Trophoblast cell (in vitro differentiated cells and primary cell): Measurements from ENCODE around the gene BICD1.

Experiments used
- DNase-seq, 2 donors: peaks; one replicate each; pipeline ENCODE4 v3.0.0-alpha.2; 2016
- H2AFZ ChIP-seq: 2 replicates; pipeline ENCODE4 v1.6.1; 2013; ENCODE audit warnings: low read length, moderate library complexity, mild to moderate bottlenecking; ENCODE audit not compliant: insufficient read depth, poor library complexity
- H2AK5ac ChIP-seq: 2 replicates; pipeline ENCODE4 v1.6.1; 2013; ENCODE audit warnings: mild to moderate bottlenecking, low read length
- H2BK120ac ChIP-seq: 2 replicates; pipeline ENCODE4 v1.6.1; 2013; ENCODE audit warnings: low read length, mild to moderate bottlenecking, moderate library complexity; ENCODE audit not compliant: insufficient read depth, poor library complexity
- H2BK12ac ChIP-seq: 2 replicates; pipeline ENCODE4 v1.6.1; 2013; ENCODE audit warnings: mild to moderate bottlenecking, low read length, moderate library complexity
- H2BK5ac ChIP-seq: 2 replicates; pipeline ENCODE4 v1.6.1; 2013; ENCODE audit warnings: low read length, low read depth, moderate library complexity, mild to moderate bottlenecking; ENCODE audit not compliant: poor library complexity
- H3K14ac ChIP-seq: 2 replicates; pipeline ENCODE4 v1.6.1; 2013; ENCODE audit warnings: mild to moderate bottlenecking, low read length
- H3K18ac ChIP-seq: 2 replicates; pipeline ENCODE4 v1.6.1; 2013; ENCODE audit warnings: mild to moderate bottlenecking, low read length
- H3K23ac ChIP-seq: 2 replicates; pipeline ENCODE4 v1.6.1; 2013; ENCODE audit warnings: low read length
- H3K27ac ChIP-seq: 2 replicates; pipeline ENCODE4 v1.5.1; 2013; ENCODE audit warnings: low read depth, mild to moderate bottlenecking, inconsistent platforms, low read length, moderate library complexity
- H3K27me3 ChIP-seq: 2 replicates; pipeline ENCODE4 v1.6.1; 2013; ENCODE audit warnings: inconsistent platforms, mild to moderate bottlenecking, low read length, moderate library complexity; ENCODE audit not compliant: insufficient read depth
- H3K36me3 ChIP-seq, 2 experiments: 1 replicate in 1 of 2; 2 replicates in 1 of 2; pipeline ENCODE4 v1.6.1; 2013; ENCODE audit warnings: low read length in 2 of 2, mild to moderate bottlenecking in 2 of 2, moderate library complexity in 1 of 2; ENCODE audit not compliant: insufficient read depth in 2 of 2, control insufficient read depth in 1 of 2
- H3K4ac ChIP-seq: 2 replicates; pipeline ENCODE4 v1.6.1; 2013; ENCODE audit warnings: low read depth, mild to moderate bottlenecking, low read length, moderate library complexity
- H3K4me1 ChIP-seq, 2 experiments: 1 replicate in 1 of 2; 2 replicates in 1 of 2; pipeline ENCODE4 v1.6.1; 2013; ENCODE audit warnings: low read length in 2 of 2, mild to moderate bottlenecking in 2 of 2, moderate library complexity in 1 of 2; ENCODE audit not compliant: insufficient read depth in 2 of 2, control insufficient read depth in 1 of 2
- H3K4me2 ChIP-seq: 2 replicates; pipeline ENCODE4 v1.6.1; 2013; ENCODE audit warnings: inconsistent platforms, mild to moderate bottlenecking, low read length, moderate library complexity
- H3K4me3 ChIP-seq: 2 replicates; pipeline ENCODE4 v1.5.1; 2013; ENCODE audit warnings: mild to moderate bottlenecking, low read depth, low read length, inconsistent platforms
- H3K79me1 ChIP-seq: one replicate; pipeline ENCODE4 v1.6.1; 2013; ENCODE audit warnings: low read length
- H3K79me2 ChIP-seq: 2 replicates; pipeline ENCODE4 v1.6.1; 2013; ENCODE audit warnings: low read length, mild to moderate bottlenecking; ENCODE audit not compliant: control insufficient read depth, insufficient read depth, poor library complexity
- H3K9ac ChIP-seq: 2 replicates; pipeline ENCODE4 v1.6.1; 2013; ENCODE audit warnings: mild to moderate bottlenecking, low read length
- H3K9me3 ChIP-seq: 2 replicates; pipeline ENCODE4 v1.6.1; 2013; ENCODE audit warnings: low read depth, mild to moderate bottlenecking, control low read depth, inconsistent platforms, low read length; ENCODE audit not compliant: insufficient read depth
- H4K12ac ChIP-seq: 2 replicates; pipeline ENCODE4 v1.6.1; 2013; ENCODE audit warnings: low read depth, mild to moderate bottlenecking, low read length, moderate library complexity
- H4K8ac ChIP-seq: 2 replicates; pipeline ENCODE4 v1.6.1; 2013; ENCODE audit warnings: low read depth, mild to moderate bottlenecking, low read length, moderate library complexity
- H4K91ac ChIP-seq: one replicate; pipeline ENCODE4 v1.6.1; 2013; ENCODE audit warnings: low read depth, mild to moderate bottlenecking, low read length, moderate library complexity
- WGBS: extraction: QIAGEN DNeasy Blood & Tissue Kit; methylation state at CpG from one replicate; pipeline ENCODE4 v1.1.7; 2013; ENCODE audit warnings: missing lambda C conversion rate; ENCODE audit not compliant: insufficient read length, insufficient coverage; ENCODE audit errors: extremely low coverage; 5-methylcytosine and 5-hydroxymethylcytosine counted together

The BICD1 gene

GRCh38 chr12:32205731-32206130 is 99.1 kb downstream of the BICD1 start:
- no peak overlapping the region for H2BK5ac ChIP-seq
- no peaks in the 10 kb centered on the region for H3K27me3 ChIP-seq
- H3K4ac ChIP-seq: no peak overlapping the region
- no peak overlapping the region for H3K18ac ChIP-seq
- H3K9me3 ChIP-seq: no peaks in the 10 kb centered on the region
- no peak overlapping the region for H3K14ac ChIP-seq
- DNase-seq: no peak
- no peak overlapping the region for H3K4me2 ChIP-seq
- H4K91ac ChIP-seq: no peak overlapping the region
- H2AFZ ChIP-seq: no peak overlapping the region
- no peak overlapping the region for H4K8ac ChIP-seq
- H2AK5ac ChIP-seq: no peak overlapping the region
- H3K4me3 ChIP-seq: no peak overlapping the region
- H3K9ac ChIP-seq: no peak overlapping the region
- no peak overlapping the region for H3K27ac ChIP-seq
- H3K79me2 ChIP-seq: no peaks in the 10 kb centered on the region
- no peaks in the 10 kb centered on the region for H3K79me1 ChIP-seq
- H3K23ac ChIP-seq: no peak overlapping the region
- no peaks in the 10 kb centered on the region for H3K36me3 ChIP-seq
- H2BK120ac ChIP-seq: no peak overlapping the region
- no peak overlapping the region for H4K12ac ChIP-seq
- no peaks in the 10 kb centered on the region for H3K4me1 ChIP-seq
- H2BK12ac ChIP-seq: no peak overlapping the region
- WGBS: no CpG with 5 or more reads among the region's 3 CpGs

DNA sequence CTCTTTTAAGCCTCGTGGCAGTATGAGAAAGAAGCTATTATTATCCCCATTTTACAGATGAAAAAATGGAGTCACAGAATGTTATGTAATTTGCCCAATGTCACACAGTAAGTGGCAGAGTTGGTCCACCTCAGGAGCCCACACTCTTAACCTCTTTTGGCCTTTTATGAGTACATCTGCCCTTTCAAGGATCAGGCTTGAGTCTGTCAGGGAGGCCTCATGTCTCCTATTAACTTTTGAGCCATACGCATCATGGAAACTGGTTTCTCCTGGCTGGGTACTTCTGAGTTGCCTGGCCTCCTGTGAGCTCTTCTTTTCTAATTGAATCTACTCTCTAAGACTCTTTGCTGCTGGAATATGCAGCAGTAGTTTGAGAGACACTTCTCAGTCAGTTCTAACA is 101.7 kb downstream of the BICD1 start:
- H2BK120ac ChIP-seq: no peak overlapping the region
- H3K4ac ChIP-seq: no peak overlapping the region
- no peak overlapping the region for H4K8ac ChIP-seq
- no peaks in the 10 kb centered on the region for H3K36me3 ChIP-seq
- no peak overlapping the region for H3K14ac ChIP-seq
- no peaks in the 10 kb centered on the region for H3K27me3 ChIP-seq
- no peak overlapping the region for H4K91ac ChIP-seq
- no peak overlapping the region for H2AK5ac ChIP-seq
- H3K4me1 ChIP-seq: no peaks in the 10 kb centered on the region
- H3K27ac ChIP-seq: no peak overlapping the region
- H3K9ac ChIP-seq: no peak overlapping the region
- no peak overlapping the region for H3K4me2 ChIP-seq
- no peak overlapping the region for H2BK12ac ChIP-seq
- no peaks in the 10 kb centered on the region for H3K79me2 ChIP-seq
- WGBS: no CpG with 5 or more reads among the region's 2 CpGs
- H4K12ac ChIP-seq: no peak overlapping the region
- H2BK5ac ChIP-seq: no peak overlapping the region
- no peak overlapping the region for H3K23ac ChIP-seq
- H3K4me3 ChIP-seq: no peak overlapping the region
- no peaks in the 10 kb centered on the region for H3K9me3 ChIP-seq
- DNase-seq: no peak
- no peak overlapping the region for H2AFZ ChIP-seq
- H3K79me1 ChIP-seq: no peaks in the 10 kb centered on the region
- no peak overlapping the region for H3K18ac ChIP-seq

DNA sequence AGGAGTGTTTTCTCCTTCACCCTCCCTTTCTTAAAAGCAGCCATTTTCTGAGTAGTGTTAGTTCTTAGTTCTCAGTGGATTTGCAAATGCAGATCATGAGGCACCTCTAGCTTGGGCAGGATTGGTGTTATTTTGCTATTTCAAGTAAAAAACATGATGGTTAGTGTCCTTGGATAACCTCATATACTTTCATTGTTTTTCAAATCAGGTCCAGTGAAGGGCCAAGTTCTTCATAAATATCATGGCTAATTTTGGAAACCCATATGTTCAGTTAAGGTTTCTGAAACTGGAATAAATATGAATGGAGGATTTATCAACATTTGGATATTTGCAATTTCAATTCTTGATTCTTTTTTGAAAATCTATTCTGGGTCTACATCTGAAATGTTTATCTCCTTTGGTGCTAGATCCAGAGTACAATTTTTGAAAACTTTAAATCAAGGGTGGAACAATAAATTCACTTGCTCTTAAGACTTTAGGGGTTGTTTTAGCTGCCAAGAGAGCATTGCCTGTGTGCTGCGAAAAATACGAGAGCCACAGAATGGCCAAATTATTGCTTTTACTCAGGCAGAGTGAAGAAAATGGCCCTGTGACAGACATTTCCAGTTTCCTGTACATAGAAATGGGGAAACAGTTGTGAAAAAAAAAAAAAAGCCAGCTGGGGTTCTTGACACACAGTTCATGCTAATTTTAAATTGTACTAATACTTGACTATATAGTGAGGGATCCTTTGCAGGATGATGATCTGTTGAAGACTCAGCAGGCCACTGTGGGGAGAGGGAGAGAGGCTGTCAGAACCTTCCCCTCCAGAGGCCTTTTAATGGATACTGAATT is 104.6 kb downstream of the BICD1 start:
- Histone ChIP-seq H3K4me1 (no peaks in the 10 kb centered on the region), H4K91ac (no peak overlapping the region), H3K36me3 (no peaks in the 10 kb centered on the region), H3K23ac (no peak overlapping the region), H3K18ac (no peak overlapping the region), H3K27me3 (no peaks in the 10 kb centered on the region), H3K4me2 (no peak overlapping the region), H3K4ac (no peak overlapping the region), H2BK5ac (no peak overlapping the region), H3K4me3 (no peak overlapping the region), H2AFZ (no peak overlapping the region), H4K12ac (no peak overlapping the region), H3K14ac (no peak overlapping the region), H3K9ac (no peak overlapping the region), H3K79me1 (no peaks in the 10 kb centered on the region), H4K8ac (no peak overlapping the region), H2BK120ac (no peak overlapping the region), H2BK12ac (no peak overlapping the region), H3K9me3 (no peaks in the 10 kb centered on the region), H3K27ac (no peak overlapping the region), H3K79me2 (no peaks in the 10 kb centered on the region), H2AK5ac (no peak overlapping the region)
- WGBS: no CpG with 5 or more reads among the region's 2 CpGs
- no peak for DNase-seq

- Histone ChIP-seq H3K4me2 (no peak overlapping the region), H3K14ac (no peak overlapping the region), H3K4me3 (no peak overlapping the region), H4K8ac (no peak overlapping the region), H3K79me1 (no peaks in the 10 kb centered on the region), H2BK12ac (no peak overlapping the region), H3K23ac (no peak overlapping the region), H3K4ac (no peak overlapping the region), H2BK120ac (no peak overlapping the region), H3K36me3 (peaks cover 0 to 2% of the 10 kb centered on the region in 2 experiments), H3K9me3 (no peaks in the 10 kb centered on the region), H3K27me3 (no peaks in the 10 kb centered on the region), H3K4me1 (no peaks in the 10 kb centered on the region), H3K9ac (no peak overlapping the region), H2AK5ac (no peak overlapping the region), H4K12ac (no peak overlapping the region), H4K91ac (no peak overlapping the region), H2AFZ (no peak overlapping the region), H2BK5ac (no peak overlapping the region), H3K27ac (no peak overlapping the region), H3K79me2 (no peaks in the 10 kb centered on the region), H3K18ac (no peak overlapping the region)
- peak in 1 of 2 donors; percentile 46 for DNase-seq
- no CpG with 5 or more reads among the region's 2 CpGs for WGBS
Observed at GRCh38 chr12:32211900-32212156, 105.2 kb downstream of the BICD1 start.
